IMR-90 (cell line): ENCODE data around the gene CCDC7. TPM values are rescaled to one million over a fixed set of nuclear protein-coding genes. Genes with fewer than 3 reads are reported as not detected.

Experiments
- ATAC-seq: fragments of 200-7000 bp; cut with Tn5 transposase; 2 replicates; pipeline ENCODE4 v1.9.1; 2020; ENCODE audit warnings: low read depth, mild to moderate bottlenecking, moderate library complexity
- BruUV-seq: library from RNA; stranded (reverse); fragments of 400-500 nt; replicated peaks from 2 replicates; lab custom pipeline; 2021; lab: Mats Ljungman, UMichigan
- CTCF ChIA-PET: fragments of 300-600 bp; formaldehyde crosslinking; extraction: SDS; loops from one replicate; lab custom pipeline; 2021; ENCODE audit warnings: antibody characterized with exemption; lab: Yijun Ruan, JAX
- POLR2A ChIA-PET: fragments of 300-600 bp; sonication (Branson Sonifier 250); formaldehyde crosslinking; loops from one replicate; lab custom pipeline; 2022; ENCODE audit warnings: antibody characterized with exemption; ENCODE audit not compliant: unreplicated experiment; lab: Charles Lee
- DNase-seq: peaks from one replicate; pipeline ENCODE4 v3.0.0; 2013
- H2AFZ ChIP-seq: replicated peaks from 2 replicates; pipeline ENCODE3; 2013; ENCODE audit warnings: low read length, mild to moderate bottlenecking; ENCODE audit not compliant: poor library complexity
- H2AK5ac ChIP-seq: 2 replicates; pipeline ENCODE4 v1.6.1; 2013; ENCODE audit warnings: low read depth, low read length, inconsistent platforms
- H2AK9ac ChIP-seq: replicated peaks from 2 replicates; pipeline ENCODE3; 2013; ENCODE audit warnings: mild to moderate bottlenecking, low read depth, low read length, moderate library complexity; ENCODE audit not compliant: poor library complexity
- H2BK120ac ChIP-seq: 2 replicates; pipeline ENCODE4 v1.6.1; 2013; ENCODE audit warnings: low read depth, low read length, inconsistent platforms
- H2BK15ac ChIP-seq: 3 replicates; pipeline ENCODE4 v1.6.1; 2013; ENCODE audit warnings: low read depth, low read length, inconsistent platforms
- H2BK20ac ChIP-seq: 2 replicates; pipeline ENCODE4 v1.6.1; 2013; ENCODE audit warnings: low read depth, mild to moderate bottlenecking, inconsistent platforms, low read length, moderate library complexity
- H2BK5ac ChIP-seq: 2 replicates; pipeline ENCODE4 v1.6.1; 2013; ENCODE audit warnings: mild to moderate bottlenecking, low read depth, low read length, inconsistent platforms; ENCODE audit not compliant: poor library complexity, severe bottlenecking
- H3K14ac ChIP-seq: replicated peaks from 2 replicates; pipeline ENCODE4 v1.6.1; 2013; ENCODE audit warnings: low read depth, low read length, inconsistent platforms
- H3K18ac ChIP-seq: 2 replicates; pipeline ENCODE4 v1.6.1; 2013; ENCODE audit warnings: low read depth, low read length, control low read depth
- H3K23ac ChIP-seq: 2 replicates; pipeline ENCODE4 v1.6.1; 2013; ENCODE audit warnings: low read depth, low read length, inconsistent platforms
- H3K27ac ChIP-seq: 2 replicates; pipeline ENCODE4 v1.5.1; 2013; ENCODE audit warnings: mild to moderate bottlenecking, control low read depth, low read length; ENCODE audit not compliant: insufficient read depth
- H3K27me3 ChIP-seq: 2 replicates; pipeline ENCODE4 v1.6.1; 2013; ENCODE audit warnings: low read length; ENCODE audit not compliant: control insufficient read depth, insufficient read depth
- H3K36me3 ChIP-seq: 2 replicates; pipeline ENCODE4 v1.6.1; 2013; ENCODE audit warnings: low read length, mixed read lengths; ENCODE audit not compliant: control insufficient read depth, insufficient read depth
- H3K4ac ChIP-seq: 2 replicates; pipeline ENCODE4 v1.6.1; 2013; ENCODE audit warnings: low read depth, low read length, inconsistent platforms
- H3K4me1 ChIP-seq: 2 replicates; pipeline ENCODE4 v1.6.1; 2013; ENCODE audit warnings: low read length, mixed read lengths; ENCODE audit not compliant: control insufficient read depth, insufficient read depth
- H3K4me2 ChIP-seq: 2 replicates; pipeline ENCODE4 v1.6.1; 2013; ENCODE audit warnings: low read depth, mild to moderate bottlenecking, control low read depth, low read length, moderate library complexity
- H3K4me3 ChIP-seq: 2 replicates; pipeline ENCODE4 v1.5.1; 2013; ENCODE audit warnings: low read depth, mild to moderate bottlenecking, control low read depth, low read length, moderate library complexity; ENCODE audit not compliant: insufficient read depth
- H3K56ac ChIP-seq: 2 replicates; pipeline ENCODE4 v1.6.1; 2013; ENCODE audit warnings: low read length, inconsistent platforms; ENCODE audit not compliant: insufficient read depth; ENCODE audit errors: extremely low read depth
- H3K79me1 ChIP-seq, 2 experiments: 2 replicates each; pipeline ENCODE4 v1.6.1; 2013; ENCODE audit warnings: low read length in 2 of 2, inconsistent platforms in 1 of 2, low read depth in 1 of 2
- H3K9ac ChIP-seq: 2 replicates; pipeline ENCODE4 v1.6.1; 2013; ENCODE audit warnings: low read depth, low read length, control low read depth
- H3K9me1 ChIP-seq: 2 replicates; pipeline ENCODE4 v1.6.1; 2013; ENCODE audit warnings: low read length, inconsistent platforms; ENCODE audit not compliant: insufficient read depth
- H3K9me3 ChIP-seq: 2 replicates; pipeline ENCODE4 v1.6.1; 2013; ENCODE audit warnings: low read length; ENCODE audit not compliant: control insufficient read depth, insufficient read depth
- H4K20me1 ChIP-seq: 2 replicates; pipeline ENCODE4 v1.6.1; 2013; ENCODE audit warnings: low read length, inconsistent platforms; ENCODE audit not compliant: insufficient read depth
- H4K5ac ChIP-seq: 2 replicates; pipeline ENCODE4 v1.6.1; 2013; ENCODE audit warnings: mild to moderate bottlenecking, low read depth, low read length, control low read depth
- H4K8ac ChIP-seq, 2 experiments: 2 replicates each; pipeline ENCODE4 v1.6.1; 2013; ENCODE audit warnings: low read depth in 2 of 2, low read length in 2 of 2, control low read depth in 1 of 2, inconsistent platforms in 1 of 2
- H4K91ac ChIP-seq: 2 replicates; pipeline ENCODE4 v1.6.1; 2013; ENCODE audit warnings: low read depth, low read length, inconsistent platforms; ENCODE audit not compliant: insufficient read depth
- MAZ ChIP-seq: IDR thresholded peaks from 2 replicates; pipeline ENCODE4 v1.6.1; 2012; ENCODE audit warnings: low read depth, mild to moderate bottlenecking, low read length, improper control_type of control experiment, moderate library complexity, borderline replicate concordance
- WGBS, 2 experiments: methylation state at CpG; one replicate each; pipeline versions ENCODE4 v1.1.5 to v1.1.7; 2013; ENCODE audit warnings: missing lambda C conversion rate in 2 of 2; ENCODE audit not compliant: insufficient read length in 1 of 2; ENCODE audit errors: extremely low coverage in 2 of 2; 5-methylcytosine and 5-hydroxymethylcytosine counted together
- dilution Hi-C: fragments of 300-500 bp; cut with HindIII; formaldehyde crosslinking; loops from one replicate; pipeline ENCODE4 v1.14.3; 2018; ENCODE audit warnings: low sequenced_read_pairs; ENCODE audit not compliant: unreplicated experiment
- in situ Hi-C: fragments of 300-500 bp; cut with MboI; formaldehyde crosslinking; loops from 3 replicates; pipeline ENCODE4 v1.14.3; 2019; ENCODE audit warnings: low sequenced_read_pairs, inconsistent platforms, mixed read lengths
- intact Hi-C: fragments of 100-400 bp; cut with micrococcal nuclease; formaldehyde crosslinking; loops from 2 replicates; pipeline ENCODE4 v1.10.0; 2022
- polyA plus RNA-seq, 3 experiments: library from polyadenylated mRNA; depleted of rRNA; stranded (reverse); fragments of >200 nt; gene quantifications; 2 replicates each; pipeline ENCODE4 v1.2.3, GENCODE V29; 2012; ENCODE audit warnings: low replicate concordance in 1 of 3
- total RNA-seq: library from RNA; depleted of rRNA; stranded (reverse); fragments of >200 nt; gene quantifications from 2 replicates; pipeline ENCODE4 v1.2.3, GENCODE V29; 2012

Gene CCDC7
- total and polyA plus RNA-seq, 2 of the 4 experiments (the other 2 are of a cell fraction), result 0.74 to 4.3 TPM

- H2AK5ac ChIP-seq, result no peak overlapping the region
- in situ Hi-C loops (no loop called here), dilution Hi-C loops (no loop called here), intact Hi-C loops (no loop called here)
- H3K9ac ChIP-seq, result no peak overlapping the region
- H3K4me2 ChIP-seq, result no peak overlapping the region
- H4K91ac ChIP-seq, result no peak overlapping the region
- DNase-seq (no peak), ATAC-seq (no peak)
- no peak overlapping the region for H2BK15ac ChIP-seq
- TF ChIP-seq MAZ, result no peak
- H3K23ac ChIP-seq, result no peak overlapping the region
- H2BK20ac ChIP-seq, result no peak overlapping the region
- H2AFZ ChIP-seq, result no peak overlapping the region
- no peak overlapping the region for H4K8ac ChIP-seq
- 91% methylated on average over 5 of the region's 6 CpGs; no CpG with 5 or more reads in 1 of the 2 experiments for WGBS, 2 experiments
- H3K4me1 ChIP-seq, result no peaks in the 10 kb centered on the region
- H2BK5ac ChIP-seq, result no peak overlapping the region
- no peaks in the 10 kb centered on the region for H3K9me3 ChIP-seq
- ChIA-PET POLR2A (no interaction called here), CTCF (no interaction called here)
- H3K9me1 ChIP-seq, result no peaks in the 10 kb centered on the region
- no peak overlapping the region for H3K56ac ChIP-seq
- H3K36me3 ChIP-seq, result no peaks in the 10 kb centered on the region
- H4K5ac ChIP-seq, result no peak overlapping the region
- H3K18ac ChIP-seq, result no peak overlapping the region
- H3K4me3 ChIP-seq, result no peak overlapping the region
- H4K20me1 ChIP-seq, result no peaks in the 10 kb centered on the region
- no peak overlapping the region for H2BK120ac ChIP-seq
- no peak overlapping the region for H3K4ac ChIP-seq
- H2AK9ac ChIP-seq, result no peak overlapping the region
- H3K79me1 ChIP-seq, result no peaks in the 10 kb centered on the region
- no peak overlapping the region for H3K27ac ChIP-seq
- no TSS peak for BruUV-seq
- no peaks in the 10 kb centered on the region for H3K27me3 ChIP-seq
- H3K14ac ChIP-seq, result no peak overlapping the region
Measured at GRCh38 chr10:32882076-32882475, 436.1 kb downstream of the CCDC7 start.
